Activated CD4-positive, alpha-beta T cell treated with anti-CD3 and anti-CD28 coated beads, Interleukin-2, amount 50 U/mL, for 1 hour (primary cell): ENCODE data around the gene AUTS2.
"Not testable (repeated sequence)": the region's sequence is repeated elsewhere in the genome, so short reads cannot be mapped to it uniquely, and the experiment has no call there.

Source experiments
- DNase-seq: peaks from one replicate; pipeline ENCODE4 v3.0.0-alpha.2; 2020

The AUTS2 gene

DNA sequence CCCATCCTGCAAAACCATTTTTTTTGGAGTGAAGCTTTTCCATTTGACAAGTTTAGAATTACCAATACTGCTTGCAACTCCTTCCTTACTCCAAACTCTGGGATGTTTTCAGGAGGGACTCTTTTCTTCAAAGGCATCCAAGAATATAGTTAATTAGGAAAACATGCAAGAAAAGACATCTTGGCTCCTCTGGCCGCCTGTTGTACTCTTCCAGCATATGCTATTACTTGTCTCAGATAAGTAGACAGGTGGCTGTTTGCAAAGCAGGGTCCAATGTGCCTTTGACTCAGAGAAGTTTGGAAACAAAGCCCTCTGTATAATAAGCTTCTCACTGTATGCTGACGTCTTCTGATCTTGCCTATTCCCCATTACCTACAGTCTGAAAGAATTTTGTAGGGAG is 746.5 kb downstream of the AUTS2 start:
- DNase-seq = no peak

DNA sequence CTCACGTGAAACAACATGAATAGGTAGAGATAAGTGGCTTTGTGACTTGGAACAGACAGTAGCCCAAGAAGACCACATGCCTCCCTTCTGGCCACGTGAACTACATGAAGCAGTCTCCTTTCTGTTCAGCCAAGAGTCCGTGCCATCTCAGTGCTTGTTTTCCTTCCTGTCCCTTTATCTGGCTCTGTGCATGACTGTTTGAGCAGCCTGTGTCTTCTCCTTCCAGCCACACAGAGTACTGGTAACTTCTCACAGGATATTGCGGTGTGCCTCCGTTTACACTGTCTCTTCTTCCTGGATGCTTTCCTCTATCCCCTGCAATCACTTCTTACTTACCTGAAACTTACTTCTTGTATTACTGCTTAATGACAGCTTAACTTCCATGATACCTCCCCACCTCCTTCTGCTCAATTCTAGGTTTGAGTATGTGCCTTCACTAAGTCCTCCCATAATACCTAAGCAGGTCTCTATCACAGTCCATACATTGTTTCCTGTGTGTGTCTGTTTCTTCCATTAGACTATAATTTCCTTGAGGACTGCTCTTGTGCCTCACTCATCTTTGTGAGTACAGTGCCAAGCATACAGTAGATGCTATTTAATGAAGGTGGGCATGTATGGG is 748.7 kb downstream of the AUTS2 start:
- no peak for DNase-seq

DNA sequence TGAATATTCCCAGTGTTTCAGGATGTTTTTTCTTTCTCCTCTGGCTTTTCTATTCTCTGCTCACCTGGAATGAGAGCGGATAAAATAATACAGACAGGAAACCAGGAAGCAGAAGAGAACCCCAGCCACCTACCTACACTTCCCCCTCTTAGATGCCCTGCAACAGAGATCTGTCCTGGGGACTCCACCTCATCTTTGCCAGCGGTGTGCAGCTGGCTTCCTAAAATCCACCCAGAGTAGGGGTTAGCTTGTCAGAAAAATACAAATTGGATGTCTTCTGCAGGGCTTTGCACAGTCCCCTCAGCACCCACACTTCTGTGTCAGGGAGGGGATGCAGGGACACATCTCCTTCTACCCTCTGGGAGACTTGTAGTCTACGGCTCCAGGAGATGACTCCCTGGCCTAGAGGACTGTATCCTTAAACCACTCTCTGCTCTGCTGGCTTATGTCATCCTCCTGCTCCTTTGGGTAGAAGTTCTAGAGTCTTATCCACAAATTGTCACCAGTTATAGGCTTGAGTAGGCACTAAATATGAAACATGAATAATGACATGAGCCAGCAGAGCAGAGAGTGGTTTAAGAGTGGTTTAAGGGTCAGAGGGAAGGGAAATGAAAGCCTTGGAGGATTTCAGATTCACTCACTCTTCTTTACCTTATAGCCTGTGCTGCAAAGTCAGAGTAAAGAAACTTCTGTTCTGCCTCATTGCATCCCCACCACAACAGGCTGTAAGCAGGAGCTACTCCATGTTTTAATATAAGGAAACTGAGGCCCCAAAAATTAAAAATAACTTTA is 749.4 kb downstream of the AUTS2 start:
- no peak for DNase-seq

DNA sequence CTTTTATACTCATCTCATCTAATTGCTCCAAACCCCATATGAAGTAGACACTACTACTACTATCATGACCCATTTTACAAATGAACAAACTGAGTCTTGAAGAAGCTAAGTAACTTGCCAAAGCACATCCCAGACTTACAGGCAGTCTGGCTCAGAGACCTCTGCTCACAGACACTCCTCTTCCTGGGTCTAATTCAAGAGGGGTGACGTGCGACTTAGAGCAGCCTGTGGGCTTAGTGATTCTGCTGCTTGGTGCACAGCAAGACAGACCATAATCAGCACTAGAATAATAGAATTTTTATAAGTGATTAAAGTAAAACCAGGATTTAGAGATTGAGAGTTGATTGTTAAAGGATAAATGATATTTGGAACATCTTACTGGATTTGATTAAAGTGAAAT is 750.8 kb downstream of the AUTS2 start:
- no peak for DNase-seq

DNA sequence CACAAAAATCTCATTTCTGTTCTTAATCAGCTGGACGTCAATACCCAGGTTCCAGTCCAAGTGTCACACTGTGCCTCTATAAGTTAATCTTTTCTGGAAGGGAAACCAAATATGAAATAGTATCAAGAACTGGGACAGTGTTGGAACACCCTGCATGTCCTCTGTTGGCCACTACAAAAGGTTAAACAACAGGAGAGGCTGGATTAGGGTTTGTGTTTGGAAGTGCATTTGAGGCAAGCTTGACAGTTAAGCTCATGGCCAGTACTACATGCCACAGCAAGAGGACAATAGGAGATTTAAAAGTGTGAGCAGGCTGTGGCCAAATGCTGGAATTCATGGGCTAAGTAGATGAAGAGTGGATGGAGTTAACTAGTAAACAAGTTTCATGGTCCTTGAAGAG is 751.5 kb downstream of the AUTS2 start:
- DNase-seq = no peak

DNA sequence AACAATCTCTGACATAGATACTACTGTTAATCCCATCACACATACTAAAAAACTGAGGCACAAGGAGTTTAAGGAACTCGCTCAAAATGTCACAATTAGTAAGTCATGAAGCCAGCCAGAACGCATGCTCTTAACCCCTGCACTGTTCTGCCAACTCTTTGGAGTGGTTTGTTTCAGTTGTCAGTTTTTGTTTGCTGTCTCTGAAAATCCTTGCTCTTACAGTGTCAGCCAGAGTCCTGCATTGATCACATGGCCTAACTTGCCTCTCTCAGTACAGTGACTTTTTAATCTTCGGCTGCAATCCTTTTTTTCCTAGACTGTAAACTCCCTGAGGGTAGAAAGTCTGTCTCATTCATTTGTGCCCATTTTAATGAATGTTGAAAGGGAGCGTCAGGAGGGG is 753.8 kb downstream of the AUTS2 start:
- DNase-seq = no peak

DNA sequence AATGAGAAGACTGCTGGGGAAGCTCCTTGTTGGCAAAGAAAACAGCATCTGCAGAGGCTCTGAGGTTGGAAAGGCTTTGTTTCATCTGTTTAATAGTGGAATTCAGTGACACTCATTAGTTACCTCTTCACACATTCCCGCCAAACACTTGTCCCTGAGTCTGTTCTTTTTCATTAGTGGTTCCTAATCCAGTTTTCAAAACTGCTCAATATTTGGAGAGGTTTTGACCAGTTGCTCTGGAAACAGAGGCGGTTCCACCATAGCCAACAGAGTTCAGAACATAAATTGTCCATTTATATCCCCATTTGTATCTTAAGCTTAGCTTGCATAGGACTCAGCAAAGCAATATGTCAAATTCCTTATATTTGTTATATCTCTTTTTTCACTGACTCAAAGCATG is 754.6 kb downstream of the AUTS2 start:
- DNase-seq = no peak

DNA sequence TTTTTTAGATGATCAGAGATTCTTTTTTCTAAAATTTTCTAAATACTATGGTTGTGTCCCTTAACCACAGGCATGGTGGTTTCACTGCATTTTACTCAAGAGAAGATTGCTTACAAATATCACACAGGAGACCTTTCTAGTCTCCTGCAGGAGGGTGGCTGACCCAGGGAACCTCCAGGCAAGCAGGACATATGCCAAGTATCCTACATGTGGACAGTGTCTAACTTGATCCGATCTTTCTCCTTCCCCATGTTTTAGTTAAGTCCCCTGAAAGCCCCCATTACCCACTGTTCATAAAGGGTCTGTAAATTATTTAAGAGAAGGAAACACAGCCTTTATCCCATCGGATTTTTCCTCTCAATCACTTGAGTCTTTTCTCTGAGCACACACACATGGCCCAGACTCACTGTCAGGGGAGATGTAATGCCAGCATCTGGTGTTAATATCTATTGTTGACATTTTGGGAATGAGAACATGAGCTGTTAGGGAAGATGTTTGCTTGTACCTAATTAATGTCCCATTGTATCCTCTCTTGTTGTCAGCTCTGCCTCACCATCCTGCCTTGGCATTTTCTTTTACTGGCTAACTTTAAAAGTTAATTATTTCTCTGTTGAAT is 755.2 kb downstream of the AUTS2 start:
- DNase-seq = no peak

DNA sequence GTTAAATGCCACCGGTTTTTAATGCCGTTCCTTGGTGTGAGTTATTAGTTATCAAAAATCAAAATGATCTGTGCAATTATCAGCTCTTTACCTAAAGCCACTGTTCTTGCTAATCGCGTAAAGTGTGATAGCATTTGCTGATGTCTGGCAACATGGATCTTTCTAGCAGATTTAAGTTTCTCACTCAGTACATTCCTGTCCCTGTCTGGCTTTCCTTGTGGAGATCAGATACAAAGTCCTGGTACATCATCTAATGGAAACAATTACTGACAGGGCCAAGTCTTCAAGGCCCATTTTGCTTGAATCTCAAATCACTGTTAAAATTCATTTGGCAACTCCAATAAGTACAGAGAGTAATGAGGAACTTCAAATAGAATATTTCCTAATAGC is 755.7 kb downstream of the AUTS2 start:
- DNase-seq = no peak

DNA sequence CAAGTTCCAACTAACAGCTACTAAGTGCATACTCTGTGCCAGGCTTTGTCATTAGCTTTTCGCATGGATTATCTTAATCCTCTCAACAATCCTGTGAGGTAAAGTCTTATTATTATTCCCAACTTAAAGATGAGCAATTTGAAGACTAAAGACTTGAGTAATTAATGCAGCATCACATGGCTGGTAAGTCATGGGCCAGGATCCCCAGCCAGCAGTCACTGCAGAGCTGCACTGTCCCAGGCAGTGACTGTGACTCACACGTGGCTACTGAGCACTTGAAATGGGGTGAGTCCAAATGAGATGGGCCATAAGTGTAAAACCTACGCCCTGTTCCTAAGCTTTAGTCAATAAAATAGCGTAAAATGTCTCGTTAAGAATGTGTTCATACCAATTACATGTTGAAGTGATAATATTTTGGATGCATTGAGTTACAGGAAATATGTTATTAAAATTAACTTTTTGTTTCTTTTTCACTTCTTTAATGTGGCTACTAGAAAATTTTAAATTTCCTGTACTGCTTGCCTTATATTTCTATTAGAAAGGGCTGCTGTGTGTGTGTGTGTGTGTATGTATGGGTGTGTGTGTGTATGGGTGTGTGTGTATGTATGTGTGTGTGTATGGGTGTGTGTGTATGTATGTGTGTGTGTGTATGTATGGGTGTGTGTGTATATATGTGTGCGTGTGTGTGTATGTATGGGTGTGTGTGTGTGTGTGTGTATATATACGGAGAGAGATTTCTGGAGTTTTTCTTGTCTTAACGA is 756.3 kb downstream of the AUTS2 start:
- DNase-seq = no peak

DNA sequence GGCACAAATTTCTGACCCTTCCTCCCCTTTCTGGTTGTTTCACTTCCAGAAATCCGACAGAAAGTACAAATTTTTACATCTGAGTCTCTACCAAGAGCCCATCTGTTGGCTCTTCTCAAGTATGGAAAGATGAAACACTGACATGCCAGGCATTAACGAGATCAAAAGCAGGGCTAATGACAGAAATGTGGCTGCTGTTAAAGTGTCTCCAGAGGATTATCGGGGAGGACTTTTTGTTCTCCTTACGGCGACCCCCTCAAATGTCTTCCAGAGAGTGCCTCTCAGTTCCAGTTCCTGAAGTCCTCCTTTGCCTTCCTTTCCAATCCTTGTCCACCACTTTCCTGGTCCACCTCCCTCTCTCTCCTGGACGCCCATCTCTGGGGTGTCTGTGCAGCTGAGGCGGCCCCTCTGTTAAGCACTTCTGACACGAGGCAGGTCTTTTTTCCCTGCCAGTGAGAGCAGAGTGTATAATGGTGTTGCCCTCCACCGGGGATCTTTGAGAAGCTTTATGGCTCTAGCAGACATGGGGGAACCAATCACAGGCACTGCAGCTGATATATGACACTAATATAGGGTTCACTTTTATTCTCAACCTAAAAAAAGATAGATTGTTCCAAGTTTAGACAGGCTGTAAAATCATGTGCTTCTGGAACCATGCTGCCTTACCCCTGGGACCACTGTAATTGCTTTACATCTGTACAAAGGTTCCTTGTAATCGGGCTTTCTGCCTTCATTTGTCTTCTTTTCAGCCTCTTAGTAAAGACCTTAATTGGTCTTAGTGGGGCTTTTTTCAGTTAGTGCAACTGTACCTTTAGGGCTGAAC is 757.1 kb downstream of the AUTS2 start:
- no peak for DNase-seq

DNA sequence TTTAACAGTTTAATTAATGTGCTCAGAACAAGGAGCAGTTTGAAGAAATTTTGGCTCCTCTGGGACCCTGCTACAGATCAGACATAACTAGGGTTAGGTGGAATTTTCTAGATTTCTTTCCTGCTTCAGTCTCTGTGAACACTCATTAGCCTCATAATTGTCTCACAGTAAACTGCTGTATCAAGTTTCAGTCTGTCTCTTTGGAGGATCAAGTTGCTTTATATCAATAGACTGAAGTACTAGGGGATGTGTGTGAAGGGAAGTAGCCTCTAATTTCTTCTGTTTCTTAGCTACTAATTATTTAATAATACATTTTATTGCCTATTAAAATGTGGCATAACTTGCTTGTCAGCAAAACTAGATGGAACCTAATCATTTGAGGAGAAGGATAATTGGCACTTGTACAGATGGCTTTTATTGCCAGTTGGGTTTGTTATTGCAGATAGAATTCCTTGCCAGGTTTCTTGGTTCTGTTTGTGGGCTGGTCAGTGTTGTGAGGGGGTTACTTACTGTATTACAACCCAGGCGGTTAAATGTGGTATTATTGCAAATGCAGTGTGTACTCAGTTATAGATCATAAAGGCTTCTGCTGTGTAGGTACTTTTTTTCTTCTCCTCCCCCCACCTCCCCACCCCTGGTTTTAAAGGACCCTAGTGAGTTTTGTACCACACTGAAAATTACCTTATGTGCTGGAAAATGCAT is 758.0 kb downstream of the AUTS2 start:
- no peak for DNase-seq

DNA sequence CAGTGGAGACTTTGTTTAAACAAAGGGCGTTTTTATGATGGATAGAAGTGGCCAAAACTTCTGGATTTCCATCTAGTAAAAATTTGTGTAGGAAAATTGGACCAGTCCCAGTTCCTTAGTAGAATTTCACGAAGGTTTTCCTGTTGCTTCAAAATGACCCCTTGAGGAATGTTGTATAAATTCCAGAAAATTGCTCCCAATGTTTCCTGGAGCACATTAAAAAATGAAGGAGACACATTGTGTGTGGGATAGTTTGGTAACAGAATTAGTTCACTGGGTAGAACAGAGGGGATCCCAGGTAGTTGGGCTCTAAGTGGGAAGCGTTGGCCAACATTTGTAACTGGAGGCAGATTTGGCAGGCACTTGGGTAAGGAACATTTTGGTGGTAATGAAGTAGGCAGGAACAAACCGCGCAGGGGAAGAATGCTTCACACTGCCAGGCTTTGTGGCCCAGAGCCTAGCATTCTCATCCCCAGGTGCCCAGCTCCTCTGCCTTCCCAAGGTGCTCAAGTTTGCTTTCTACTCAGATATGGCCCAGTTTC is 758.6 kb downstream of the AUTS2 start:
- no peak for DNase-seq

DNA sequence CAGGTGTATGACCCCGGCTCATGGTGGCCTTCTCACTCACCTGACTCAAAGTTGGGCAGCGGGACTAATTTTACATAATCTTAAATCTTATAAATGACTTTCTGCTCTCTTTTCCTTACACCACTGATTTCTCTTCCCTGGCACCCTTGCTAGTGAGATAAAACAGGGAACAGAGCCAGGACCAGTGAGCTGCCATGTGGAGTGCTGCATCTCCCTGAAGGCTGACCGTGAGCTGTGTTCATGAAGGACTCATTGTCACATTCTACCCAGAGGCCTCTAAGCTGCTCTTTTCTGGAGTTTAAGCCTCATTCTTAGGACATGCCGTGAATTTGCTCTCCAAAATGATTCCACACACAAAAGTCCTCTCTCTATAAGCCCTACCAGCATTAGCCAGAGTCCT is 762.3 kb downstream of the AUTS2 start:
- DNase-seq = no peak

DNA sequence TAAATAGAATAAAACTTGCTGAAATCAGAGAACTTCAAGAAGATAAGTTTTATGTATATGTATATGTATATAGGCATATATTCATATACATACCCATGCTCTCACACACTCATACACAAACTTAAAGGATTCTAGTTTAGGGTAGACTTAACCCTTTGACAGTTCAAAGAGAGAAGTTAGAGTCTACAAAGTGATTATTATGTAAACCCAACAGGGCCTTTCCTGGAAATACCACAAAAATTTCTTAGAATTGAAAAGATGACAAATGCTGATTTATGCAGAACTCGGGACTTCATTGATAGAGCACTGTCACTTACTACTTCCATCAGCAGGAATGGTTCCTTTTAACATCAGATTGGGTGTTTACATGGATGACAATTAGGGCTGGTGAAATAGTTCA is 763.5 kb downstream of the AUTS2 start:
- DNase-seq = no peak

DNA sequence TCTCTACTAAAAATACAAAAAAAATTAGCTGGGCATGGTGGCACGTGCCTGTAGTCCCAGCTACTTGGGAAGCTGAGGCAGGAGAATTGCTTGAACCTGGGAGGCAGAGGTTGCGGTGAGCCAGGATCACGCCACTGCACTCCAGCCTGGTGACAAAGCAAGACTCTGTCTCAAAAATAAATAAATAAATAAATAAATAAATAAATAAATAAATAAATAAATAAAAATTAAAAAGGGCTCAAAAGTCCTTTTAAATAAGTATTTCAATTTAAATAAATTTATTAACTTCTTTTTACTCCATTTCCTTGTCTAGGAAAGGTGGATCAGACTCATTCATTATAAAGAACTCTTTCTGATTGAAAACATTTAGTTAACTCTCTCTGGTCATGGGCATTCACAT is 766.1 kb downstream of the AUTS2 start:
- DNase-seq = not testable (repeated sequence)

DNA sequence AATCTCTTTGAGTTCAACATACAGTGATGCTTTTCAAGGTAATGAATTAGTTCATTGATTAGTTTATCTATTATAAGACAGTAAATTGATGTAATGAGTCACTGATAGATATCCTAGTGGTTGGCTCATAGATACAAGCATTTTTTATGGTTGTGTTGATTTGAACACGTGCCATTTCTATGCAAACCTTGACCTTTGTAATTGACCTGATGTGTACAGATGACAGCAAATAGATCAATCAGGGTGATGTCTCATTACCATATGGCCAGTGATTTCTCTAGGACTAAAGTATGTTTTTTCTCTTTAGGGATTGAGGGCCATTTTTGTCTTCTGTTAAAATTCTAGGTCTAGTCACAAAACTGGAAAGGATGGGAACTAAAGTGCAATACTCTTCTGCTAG is 773.4 kb downstream of the AUTS2 start:
- no peak for DNase-seq

DNA sequence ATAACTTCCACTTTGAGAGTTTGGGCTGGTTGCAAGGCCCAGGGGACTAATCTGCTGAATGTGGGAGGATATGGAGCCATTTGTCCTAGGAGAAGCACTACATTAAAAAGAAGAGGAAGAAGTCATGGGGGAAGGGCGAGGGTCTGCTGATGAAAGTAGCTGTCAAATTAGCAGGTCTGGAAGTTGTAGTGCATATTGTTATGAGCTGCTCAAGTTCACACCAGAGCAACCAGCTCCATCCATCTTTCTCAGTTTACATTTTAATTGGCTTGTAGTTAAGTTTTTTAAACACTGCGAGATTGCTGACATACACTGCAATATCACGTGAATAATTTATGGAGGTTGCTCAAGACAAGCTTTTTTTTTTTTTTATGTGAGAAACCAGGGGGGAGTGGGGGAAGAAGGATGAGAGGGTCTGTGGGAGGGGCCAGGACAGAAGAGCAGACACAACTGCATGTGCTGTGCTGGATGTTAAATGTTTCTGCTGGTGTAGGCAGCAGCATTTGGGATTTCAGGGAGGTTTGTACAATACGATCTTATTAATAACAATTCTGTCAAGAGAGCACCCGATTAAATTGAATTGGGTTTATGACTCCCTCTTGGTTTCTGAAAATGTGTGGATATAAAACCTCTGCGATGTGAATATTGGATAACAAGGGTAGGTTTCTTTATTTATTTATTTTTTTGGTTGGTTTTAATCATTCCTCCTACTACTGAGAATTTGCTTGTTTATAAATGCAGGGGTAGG is 774.7 kb downstream of the AUTS2 start:
- no peak for DNase-seq

DNA sequence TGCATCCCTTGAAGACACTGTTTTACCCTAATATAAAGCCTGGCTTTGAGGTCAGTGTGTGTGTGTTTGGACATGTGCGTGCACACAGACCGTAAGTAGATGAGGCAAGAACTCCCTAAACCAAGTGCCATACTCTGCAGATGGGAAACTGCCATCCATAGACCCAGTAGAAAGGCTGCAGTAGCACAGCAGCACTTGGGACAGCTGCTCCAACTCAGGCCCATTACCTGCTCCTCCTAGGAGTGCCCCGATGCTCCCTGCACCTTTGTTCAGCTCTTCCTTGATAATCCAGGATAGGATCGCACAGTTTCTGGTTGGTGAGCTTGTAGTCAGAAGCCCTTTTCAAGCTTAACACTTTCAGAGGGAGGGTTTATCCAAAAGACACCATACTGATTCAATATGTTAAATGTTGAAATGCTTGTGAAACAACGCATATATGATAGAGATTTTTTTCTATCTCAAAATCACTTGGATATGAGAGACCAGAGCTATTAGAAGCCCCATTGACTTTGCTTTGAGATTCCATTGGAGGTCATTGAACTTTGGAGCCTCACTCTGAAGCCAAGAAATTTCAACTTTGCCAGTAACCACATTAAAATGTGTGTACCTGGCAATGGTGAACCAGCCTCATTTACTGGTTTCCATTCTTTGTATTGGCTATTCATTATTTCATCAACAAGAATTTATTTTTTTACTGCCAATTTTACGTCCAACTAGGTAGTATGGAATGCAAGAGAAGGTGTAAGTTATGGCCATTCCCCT is 776.7 kb downstream of the AUTS2 start:
- no peak for DNase-seq

DNA sequence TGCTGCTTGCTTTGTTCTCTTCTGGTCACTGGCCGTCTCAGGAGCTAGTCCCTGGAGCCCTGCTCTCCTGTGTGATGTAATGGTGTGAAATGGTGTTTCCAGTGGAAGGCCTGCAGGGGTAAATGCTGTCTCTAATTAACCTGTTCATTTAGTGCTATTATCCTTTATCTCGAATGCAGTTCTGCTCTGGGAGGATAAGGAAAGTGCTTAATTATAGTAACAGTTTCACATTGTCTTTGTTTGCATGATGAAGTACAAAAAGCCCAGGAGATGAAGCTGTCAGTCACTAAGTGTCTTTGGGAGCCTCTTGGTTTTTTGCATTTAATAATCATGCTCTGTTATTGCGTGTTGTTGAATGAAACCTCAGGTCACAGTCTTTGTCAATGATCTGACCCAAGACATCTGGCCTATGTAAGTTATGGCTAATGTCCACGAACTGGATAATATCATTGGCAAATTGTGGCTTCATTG is 778.3 kb downstream of the AUTS2 start:
- no peak for DNase-seq
